Measurements from ENCODE around the gene MAP2K5.

GRCh38 chr15:67584157-67584556 lies 41.7 kb downstream of the MAP2K5 start:
- TF ChIP-seq, protein P1, sequence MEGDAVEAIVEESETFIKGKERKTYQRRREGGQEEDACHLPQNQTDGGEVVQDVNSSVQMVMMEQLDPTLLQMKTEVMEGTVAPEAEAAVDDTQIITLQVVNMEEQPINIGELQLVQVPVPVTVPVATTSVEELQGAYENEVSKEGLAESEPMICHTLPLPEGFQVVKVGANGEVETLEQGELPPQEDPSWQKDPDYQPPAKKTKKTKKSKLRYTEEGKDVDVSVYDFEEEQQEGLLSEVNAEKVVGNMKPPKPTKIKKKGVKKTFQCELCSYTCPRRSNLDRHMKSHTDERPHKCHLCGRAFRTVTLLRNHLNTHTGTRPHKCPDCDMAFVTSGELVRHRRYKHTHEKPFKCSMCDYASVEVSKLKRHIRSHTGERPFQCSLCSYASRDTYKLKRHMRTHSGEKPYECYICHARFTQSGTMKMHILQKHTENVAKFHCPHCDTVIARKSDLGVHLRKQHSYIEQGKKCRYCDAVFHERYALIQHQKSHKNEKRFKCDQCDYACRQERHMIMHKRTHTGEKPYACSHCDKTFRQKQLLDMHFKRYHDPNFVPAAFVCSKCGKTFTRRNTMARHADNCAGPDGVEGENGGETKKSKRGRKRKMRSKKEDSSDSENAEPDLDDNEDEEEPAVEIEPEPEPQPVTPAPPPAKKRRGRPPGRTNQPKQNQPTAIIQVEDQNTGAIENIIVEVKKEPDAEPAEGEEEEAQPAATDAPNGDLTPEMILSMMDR (IDR thresholded peaks at IDR 0.05) = no peak
- no peak for TF ChIP-seq POLR2AphosphoS5 (IDR thresholded peaks at IDR 0.05)
- TF ChIP-seq POLR2A (IDR thresholded peaks at IDR 0.05) = no peak
- TF ChIP-seq EP300 (IDR thresholded peaks at IDR 0.05) = no peak
